ENCODE results near the gene RGS2. TPM values are rescaled to one million over a fixed set of nuclear protein-coding genes. Genes with fewer than 3 reads are reported as not detected.

Gene RGS2
- total RNA-seq, 6 donors from 2014 or later, result 10.5 to 134 (median 54.7) TPM

DNA sequence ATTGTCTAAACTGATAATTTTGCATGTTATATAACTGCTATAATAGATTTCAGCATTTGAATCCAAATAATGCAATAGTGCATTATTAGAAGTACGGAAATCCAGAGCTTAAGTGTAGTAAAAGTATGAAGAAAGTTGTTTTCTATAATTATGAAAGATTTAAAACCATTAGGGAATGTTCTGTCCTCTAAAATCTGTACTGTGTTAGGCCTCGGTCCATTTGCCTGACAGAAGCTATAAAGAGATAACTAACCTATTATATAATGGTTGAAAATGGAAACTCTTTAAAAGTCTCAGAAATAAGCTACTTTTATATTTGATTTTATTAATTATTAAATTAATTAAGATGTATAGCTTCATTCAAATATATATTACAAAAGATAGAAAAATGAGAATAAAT, 16.2 kb upstream of the RGS2 start:
- H3K9me3 ChIP-seq, result no peaks in the 10 kb centered on the region
- ATAC-seq (ENCODE audit: low FRiP score in 2 of 2), result no peak
- WGBS, 2 donors, result 65 to 75% methylated on average over 2 of the region's 2 CpGs

DNA sequence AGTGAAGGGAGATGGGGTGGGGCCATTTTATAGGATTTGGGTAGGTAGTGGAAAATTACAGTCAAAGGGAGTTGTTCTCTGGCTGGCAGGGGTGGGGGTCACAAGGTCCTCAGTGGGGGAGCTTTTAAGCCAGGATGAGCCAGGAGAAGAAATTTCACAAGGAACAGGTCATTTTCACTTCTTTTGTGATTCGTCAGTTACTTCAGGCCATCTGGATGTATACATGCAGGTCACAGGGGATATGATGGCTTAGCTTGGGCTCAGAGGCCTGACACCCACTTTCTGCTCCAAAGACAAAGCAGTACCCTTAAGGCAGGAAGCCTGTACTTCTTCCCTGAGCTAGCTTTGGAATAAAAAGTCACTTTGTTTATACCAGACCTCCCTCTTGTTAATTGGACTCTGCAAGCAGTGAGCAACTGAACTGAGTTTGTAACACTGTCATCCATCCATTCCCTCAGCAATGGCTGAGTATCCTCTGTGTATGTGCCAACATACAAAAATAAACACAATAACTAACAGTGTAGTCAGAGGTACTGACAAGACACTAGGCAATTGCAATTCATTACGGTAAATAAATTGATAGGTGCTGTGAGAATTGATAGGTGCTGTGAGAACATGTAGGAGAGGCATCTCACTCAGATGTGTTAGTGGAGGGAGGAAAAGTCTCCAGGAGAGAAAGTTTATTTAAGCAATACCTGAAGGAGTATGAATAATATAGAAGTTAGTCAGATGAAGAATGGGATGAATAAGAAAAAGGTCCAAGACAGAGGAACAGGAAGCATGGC, 14.7 kb upstream of the RGS2 start:
- Histone ChIP-seq H3K36me3 (no peaks in the 10 kb centered on the region), H3K4me1 (no peaks in the 10 kb centered on the region), H3K27me3 (no peaks in the 10 kb centered on the region), H3K4me3 (no peak overlapping the region), H3K27ac (no peak overlapping the region), H3K9me3 (no peaks in the 10 kb centered on the region)
- 85 to 91% methylated on average over 2 of the region's 2 CpGs for WGBS, 2 donors
- TF ChIP-seq, protein P1, sequence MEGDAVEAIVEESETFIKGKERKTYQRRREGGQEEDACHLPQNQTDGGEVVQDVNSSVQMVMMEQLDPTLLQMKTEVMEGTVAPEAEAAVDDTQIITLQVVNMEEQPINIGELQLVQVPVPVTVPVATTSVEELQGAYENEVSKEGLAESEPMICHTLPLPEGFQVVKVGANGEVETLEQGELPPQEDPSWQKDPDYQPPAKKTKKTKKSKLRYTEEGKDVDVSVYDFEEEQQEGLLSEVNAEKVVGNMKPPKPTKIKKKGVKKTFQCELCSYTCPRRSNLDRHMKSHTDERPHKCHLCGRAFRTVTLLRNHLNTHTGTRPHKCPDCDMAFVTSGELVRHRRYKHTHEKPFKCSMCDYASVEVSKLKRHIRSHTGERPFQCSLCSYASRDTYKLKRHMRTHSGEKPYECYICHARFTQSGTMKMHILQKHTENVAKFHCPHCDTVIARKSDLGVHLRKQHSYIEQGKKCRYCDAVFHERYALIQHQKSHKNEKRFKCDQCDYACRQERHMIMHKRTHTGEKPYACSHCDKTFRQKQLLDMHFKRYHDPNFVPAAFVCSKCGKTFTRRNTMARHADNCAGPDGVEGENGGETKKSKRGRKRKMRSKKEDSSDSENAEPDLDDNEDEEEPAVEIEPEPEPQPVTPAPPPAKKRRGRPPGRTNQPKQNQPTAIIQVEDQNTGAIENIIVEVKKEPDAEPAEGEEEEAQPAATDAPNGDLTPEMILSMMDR (IDR thresholded peaks at IDR 0.05), result no peak
- TF ChIP-seq POLR2A (IDR thresholded peaks at IDR 0.05) (no peak), POLR2AphosphoS5 (IDR thresholded peaks at IDR 0.05) (no peak)
- ATAC-seq (ENCODE audit: low FRiP score in 2 of 2) (no peak), DNase-seq (no peak)

More for the DNA sequence above, 16.2 kb upstream of the RGS2 start:
- no peak overlapping the region for H3K27ac ChIP-seq
- TF ChIP-seq POLR2AphosphoS5 (IDR thresholded peaks at IDR 0.05) (no peak), POLR2A (IDR thresholded peaks at IDR 0.05) (no peak), EP300 (IDR thresholded peaks at IDR 0.05) (no peak)
- TF ChIP-seq, protein P1 (IDR thresholded peaks at IDR 0.05), result no peak
- DNase-seq, result no peak
- H3K4me3 ChIP-seq, result no peak overlapping the region
- H3K27me3 ChIP-seq, result no peaks in the 10 kb centered on the region
- H3K36me3 ChIP-seq, result no peaks in the 10 kb centered on the region
- no peaks in the 10 kb centered on the region for H3K4me1 ChIP-seq

DNA sequence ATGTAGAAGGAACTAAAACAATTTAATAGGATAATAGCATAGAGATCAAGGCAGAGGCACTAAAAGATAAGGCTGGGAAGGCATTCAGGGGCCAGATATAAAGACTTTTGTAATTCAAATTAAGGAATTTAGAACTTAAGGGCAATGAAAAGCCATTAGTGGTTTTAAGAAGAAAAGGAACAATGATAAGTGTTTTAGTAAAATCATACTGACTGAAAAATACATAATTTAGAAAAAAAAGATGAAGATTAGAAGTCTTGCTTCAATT, 14.1 kb upstream of the RGS2 start:
- H3K4me1 ChIP-seq, result no peaks in the 10 kb centered on the region
- no peaks in the 10 kb centered on the region for H3K9me3 ChIP-seq
- DNase-seq (no peak), ATAC-seq (ENCODE audit: low FRiP score in 2 of 2) (no peak)
- TF ChIP-seq EP300 (IDR thresholded peaks at IDR 0.05), result no peak
- TF ChIP-seq, protein P1 (IDR thresholded peaks at IDR 0.05), result no peak
- TF ChIP-seq POLR2AphosphoS5 (IDR thresholded peaks at IDR 0.05), result no peak
- no peak for TF ChIP-seq POLR2A (IDR thresholded peaks at IDR 0.05)
- no peaks in the 10 kb centered on the region for H3K36me3 ChIP-seq
- H3K27me3 ChIP-seq, result no peaks in the 10 kb centered on the region
- H3K27ac ChIP-seq, result no peak overlapping the region
- H3K4me3 ChIP-seq, result no peak overlapping the region

DNA sequence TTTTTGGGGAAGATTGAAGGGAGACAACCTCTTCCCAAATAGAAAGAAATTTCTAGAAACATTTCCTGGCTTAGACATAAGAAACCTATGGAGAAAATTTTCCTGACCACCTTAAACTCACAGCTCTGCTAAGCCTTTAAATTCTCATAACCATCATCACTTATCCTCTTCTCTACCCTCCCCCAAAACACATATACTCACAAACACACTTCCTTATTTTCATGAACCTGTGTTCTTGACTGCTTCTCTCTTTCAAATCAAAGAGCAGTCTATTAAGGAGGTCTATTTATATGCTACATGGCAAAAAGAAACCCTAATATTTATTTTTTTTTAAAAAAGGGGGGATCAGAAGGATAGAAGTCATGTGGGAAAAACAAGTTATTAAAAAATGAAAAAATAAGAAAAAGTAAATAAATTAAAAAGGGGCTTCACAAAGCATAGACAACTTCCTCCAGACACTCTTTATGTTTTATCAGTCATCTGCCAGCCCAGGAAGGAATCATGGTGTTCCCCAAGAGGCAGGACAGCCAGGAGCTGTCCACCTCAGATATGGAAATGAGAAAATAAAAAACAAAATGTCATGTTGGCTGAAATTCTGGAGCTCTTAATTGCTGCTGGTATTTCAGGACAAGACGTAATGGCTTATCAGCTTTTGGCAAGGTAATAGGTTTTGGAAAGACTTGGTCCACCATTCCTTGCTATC, 12.8 kb upstream of the RGS2 start:
- no peaks in the 10 kb centered on the region for H3K27me3 ChIP-seq
- H3K9me3 ChIP-seq, result no peaks in the 10 kb centered on the region
- no peak overlapping the region for H3K27ac ChIP-seq
- 83 to 90% methylated on average over 1 of the region's 1 CpG for WGBS, 2 donors
- TF ChIP-seq POLR2A (IDR thresholded peaks at IDR 0.05) (no peak), POLR2AphosphoS5 (IDR thresholded peaks at IDR 0.05) (no peak), EP300 (IDR thresholded peaks at IDR 0.05) (no peak)
- TF ChIP-seq, protein P1 (IDR thresholded peaks at IDR 0.05), result no peak
- ATAC-seq (ENCODE audit: low FRiP score in 2 of 2), result no peak
- no peak overlapping the region for H3K4me3 ChIP-seq
- no peaks in the 10 kb centered on the region for H3K36me3 ChIP-seq
- no peaks in the 10 kb centered on the region for H3K4me1 ChIP-seq
- no peak for DNase-seq

DNA sequence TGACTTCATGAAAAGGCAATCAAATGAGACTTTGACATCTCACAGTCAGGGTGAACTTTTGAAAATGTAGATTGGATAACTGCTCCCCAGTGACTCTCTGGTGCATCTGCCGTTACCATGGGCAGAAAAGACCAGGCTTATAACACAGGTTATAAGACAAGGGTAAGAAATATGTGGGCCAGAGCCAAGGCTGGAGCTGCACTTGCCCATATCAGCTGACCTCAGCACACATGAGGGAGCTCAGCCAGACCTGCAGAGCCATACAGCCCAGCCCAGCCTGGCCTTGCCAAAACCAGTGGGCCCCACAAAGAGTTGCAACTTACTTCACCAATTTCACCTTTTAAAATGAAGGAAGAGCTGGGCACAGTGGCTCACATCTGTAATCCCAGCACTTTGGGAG, 11.7 kb upstream of the RGS2 start:
- no peak overlapping the region for H3K4me3 ChIP-seq
- H3K36me3 ChIP-seq, result no peaks in the 10 kb centered on the region
- TF ChIP-seq EP300 (IDR thresholded peaks at IDR 0.05) (no peak), POLR2AphosphoS5 (IDR thresholded peaks at IDR 0.05) (no peak), POLR2A (IDR thresholded peaks at IDR 0.05) (no peak)
- TF ChIP-seq, protein P1 (IDR thresholded peaks at IDR 0.05), result no peak
- no peak for ATAC-seq (ENCODE audit: low FRiP score in 2 of 2)
- 88 to 100% methylated on average over 1 of the region's 1 CpG for WGBS, 2 donors
- H3K9me3 ChIP-seq, result no peaks in the 10 kb centered on the region
- no peaks in the 10 kb centered on the region for H3K4me1 ChIP-seq
- no peak overlapping the region for H3K27ac ChIP-seq
- no peak for DNase-seq
- no peaks in the 10 kb centered on the region for H3K27me3 ChIP-seq
